Measurements from ENCODE around the gene MSH5. TPM values are rescaled to one million over a fixed set of nuclear protein-coding genes. Genes with fewer than 3 reads are reported as not detected.

Gene MSH5
- polyA plus RNA-seq, 2 of the 4 experiments (the other 2 are of a cell fraction) = 17.4 to 36.5 TPM

GRCh38 chr6:31767096-31767645, 27.4 kb downstream of the MSH5 start:
- TF ChIP-seq CEBPB (IDR thresholded peaks at IDR 0.05) (no peak), USF2 (IDR thresholded peaks at IDR 0.05) (no peak), RAD21 (conservative IDR thresholded peaks at IDR 0.05 in 1 of 2, IDR thresholded peaks at IDR 0.05 in 1 of 2) (no peak), JUNB (IDR thresholded peaks at IDR 0.05) (no peak), KDM1A (IDR thresholded peaks at IDR 0.05; ENCODE audit: low read depth) (no peak), HDAC2 (IDR thresholded peaks at IDR 0.05) (no peak), GATA3 (IDR thresholded peaks at IDR 0.05; ENCODE audit: borderline replicate concordance) (no peak), MAZ (IDR thresholded peaks at IDR 0.05; ENCODE audit: borderline replicate concordance, low read depth, low read length) (no peak), RFX5 (IDR thresholded peaks at IDR 0.05) (no peak), FOSL2 (IDR thresholded peaks at IDR 0.05) (no peak), FOSL2 (CRISPR knock-in tag; IDR thresholded peaks at IDR 0.05) (no peak), E2F6 (IDR thresholded peaks at IDR 0.05; ENCODE audit: borderline replicate concordance, low read depth) (no peak), ZSCAN20 (CRISPR knock-in tag; IDR thresholded peaks at IDR 0.05) (no peak), EHMT2 (IDR thresholded peaks at IDR 0.05; ENCODE audit: low read depth) (no peak), BHLHE40 (IDR thresholded peaks at IDR 0.05; ENCODE audit: low read depth, low read length) (no peak), ZNF302 (CRISPR knock-in tag; IDR thresholded peaks at IDR 0.05) (no peak)
- TF ChIP-seq, protein P1, sequence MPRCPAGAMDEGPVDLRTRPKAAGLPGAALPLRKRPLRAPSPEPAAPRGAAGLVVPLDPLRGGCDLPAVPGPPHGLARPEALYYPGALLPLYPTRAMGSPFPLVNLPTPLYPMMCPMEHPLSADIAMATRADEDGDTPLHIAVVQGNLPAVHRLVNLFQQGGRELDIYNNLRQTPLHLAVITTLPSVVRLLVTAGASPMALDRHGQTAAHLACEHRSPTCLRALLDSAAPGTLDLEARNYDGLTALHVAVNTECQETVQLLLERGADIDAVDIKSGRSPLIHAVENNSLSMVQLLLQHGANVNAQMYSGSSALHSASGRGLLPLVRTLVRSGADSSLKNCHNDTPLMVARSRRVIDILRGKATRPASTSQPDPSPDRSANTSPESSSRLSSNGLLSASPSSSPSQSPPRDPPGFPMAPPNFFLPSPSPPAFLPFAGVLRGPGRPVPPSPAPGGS (IDR thresholded peaks at IDR 0.05) = no peak
- TF ChIP-seq, protein P2, sequence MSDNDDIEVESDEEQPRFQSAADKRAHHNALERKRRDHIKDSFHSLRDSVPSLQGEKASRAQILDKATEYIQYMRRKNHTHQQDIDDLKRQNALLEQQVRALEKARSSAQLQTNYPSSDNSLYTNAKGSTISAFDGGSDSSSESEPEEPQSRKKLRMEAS (IDR thresholded peaks at IDR 0.05) = no peak
- TF ChIP-seq, protein P3, sequence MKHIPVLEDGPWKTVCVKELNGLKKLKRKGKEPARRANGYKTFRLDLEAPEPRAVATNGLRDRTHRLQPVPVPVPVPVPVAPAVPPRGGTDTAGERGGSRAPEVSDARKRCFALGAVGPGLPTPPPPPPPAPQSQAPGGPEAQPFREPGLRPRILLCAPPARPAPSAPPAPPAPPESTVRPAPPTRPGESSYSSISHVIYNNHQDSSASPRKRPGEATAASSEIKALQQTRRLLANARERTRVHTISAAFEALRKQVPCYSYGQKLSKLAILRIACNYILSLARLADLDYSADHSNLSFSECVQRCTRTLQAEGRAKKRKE (CRISPR knock-in tag; IDR thresholded peaks at IDR 0.05; ENCODE audit: low read depth) = no peak
- CTCF ChIA-PET = interaction anchor here (0.9 to 1.7 kb wide), 4 partner anchors 9 to 29 kb away, joined by 3 to 5 read pairs (median 4); partner anchors contain the start of gene VWA7
- POLR2A ChIA-PET = no interaction called here
- no peak overlapping the region for H3K27ac ChIP-seq
- no peak overlapping the region for H3K4me2 ChIP-seq
- FAIRE-seq (no peak), ATAC-seq (no peak), DNase-seq (ENCODE audit: low read depth in 1 of 2, low spot score in 1 of 2) (no peak)
- H3K9me3 ChIP-seq = no peaks in the 10 kb centered on the region
- no peak overlapping the region for H3K4me3 ChIP-seq
- WGBS (ENCODE audit: missing lambda C conversion rate) = 58% methylated on average over 6 of the region's 6 CpGs
- H3K4me1 ChIP-seq = no peaks in the 10 kb centered on the region

DNA sequence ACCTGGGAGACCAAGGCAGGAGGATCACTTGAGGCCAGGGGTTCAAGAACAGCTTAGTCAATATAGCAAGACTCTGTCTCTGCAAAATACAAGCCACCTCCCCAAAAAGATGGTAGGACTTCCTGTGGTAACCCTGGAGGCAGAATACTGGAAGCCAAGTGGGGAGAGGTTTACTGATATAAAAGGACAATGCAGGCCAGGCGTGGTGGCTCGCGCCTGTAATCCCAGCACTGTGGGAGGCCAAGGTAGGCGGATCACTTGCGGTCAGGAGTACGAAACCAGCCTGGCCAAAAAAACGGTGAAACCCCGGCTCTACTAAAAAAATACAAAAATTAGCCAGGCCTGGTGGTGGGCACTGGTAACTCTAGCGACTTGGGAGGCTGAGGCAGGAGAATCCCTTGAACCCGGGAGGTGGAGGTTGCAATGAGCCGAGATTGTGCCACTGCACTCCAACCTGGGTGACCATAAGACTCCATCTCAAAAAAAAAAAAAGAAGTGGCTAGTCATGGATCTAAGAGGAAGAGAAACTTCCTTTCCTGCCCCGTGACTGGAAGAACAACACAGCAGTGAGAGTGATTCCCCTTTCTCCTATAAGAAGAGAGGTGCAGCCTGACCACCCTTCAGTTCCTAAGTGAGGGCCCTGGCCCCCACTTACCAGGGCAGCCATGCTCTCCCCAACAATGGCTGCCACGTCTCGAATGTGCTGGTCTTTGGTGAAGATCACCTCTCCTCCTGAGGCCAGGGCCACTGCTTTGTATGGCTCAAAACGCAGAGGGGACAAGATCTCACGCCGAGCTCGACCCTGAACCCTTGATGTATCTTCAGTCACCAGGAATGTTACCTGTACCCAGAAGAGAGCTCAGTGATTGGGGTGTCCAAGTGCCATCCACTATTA, 28.8 kb downstream of the MSH5 start:
- no peak for ATAC-seq
- Histone ChIP-seq H3K4me1 (no peaks in the 10 kb centered on the region), H3K4me3 (no peak overlapping the region), H3K27ac (no peak overlapping the region), H3K9me3 (no peaks in the 10 kb centered on the region), H3K4me2 (no peak overlapping the region)
- ChIA-PET POLR2A (no interaction called here), CTCF (interaction anchor here (0.5 to 5.5 kb wide), 22 partner anchors 9 to 90 kb away, joined by 3 to 36 read pairs (median 5); partner anchors contain the start of genes HSPA1A, HSPA1B, HSPA1L and MSH5)
- DNase-seq (ENCODE audit: low read depth in 1 of 2, low spot score in 1 of 2) = no peak
- WGBS (ENCODE audit: missing lambda C conversion rate) = 90% methylated on average over 18 of the region's 18 CpGs
- FAIRE-seq = no peak
- TF ChIP-seq EP300 (IDR thresholded peaks at IDR 0.05) (no peak), FOXS1 (CRISPR knock-in tag; IDR thresholded peaks at IDR 0.05) (no peak), TP53 (CRISPR knock-in tag; IDR thresholded peaks at IDR 0.05) (no peak), RAD21 (conservative IDR thresholded peaks at IDR 0.05 in 1 of 2, IDR thresholded peaks at IDR 0.05 in 1 of 2) (no peak), FOSB (CRISPR knock-in tag; IDR thresholded peaks at IDR 0.05) (no peak), ZSCAN20 (CRISPR knock-in tag; IDR thresholded peaks at IDR 0.05) (no peak), ZC3H11A (IDR thresholded peaks at IDR 0.05) (no peak), GATA3 (IDR thresholded peaks at IDR 0.05; ENCODE audit: borderline replicate concordance) (no peak), E2F6 (IDR thresholded peaks at IDR 0.05; ENCODE audit: borderline replicate concordance, low read depth) (no peak), ESRRA (IDR thresholded peaks at IDR 0.05; ENCODE audit: borderline replicate concordance, low read length) (no peak), JUNB (IDR thresholded peaks at IDR 0.05) (no peak), RFX5 (IDR thresholded peaks at IDR 0.05) (no peak), RNF2 (IDR thresholded peaks at IDR 0.05; ENCODE audit: borderline replicate concordance, low read depth) (no peak)
- TF ChIP-seq, protein P2 (IDR thresholded peaks at IDR 0.05) = no peak
- TF ChIP-seq, protein P1 (IDR thresholded peaks at IDR 0.05) = no peak
- TF ChIP-seq, protein P4, sequence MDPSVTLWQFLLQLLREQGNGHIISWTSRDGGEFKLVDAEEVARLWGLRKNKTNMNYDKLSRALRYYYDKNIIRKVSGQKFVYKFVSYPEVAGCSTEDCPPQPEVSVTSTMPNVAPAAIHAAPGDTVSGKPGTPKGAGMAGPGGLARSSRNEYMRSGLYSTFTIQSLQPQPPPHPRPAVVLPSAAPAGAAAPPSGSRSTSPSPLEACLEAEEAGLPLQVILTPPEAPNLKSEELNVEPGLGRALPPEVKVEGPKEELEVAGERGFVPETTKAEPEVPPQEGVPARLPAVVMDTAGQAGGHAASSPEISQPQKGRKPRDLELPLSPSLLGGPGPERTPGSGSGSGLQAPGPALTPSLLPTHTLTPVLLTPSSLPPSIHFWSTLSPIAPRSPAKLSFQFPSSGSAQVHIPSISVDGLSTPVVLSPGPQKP (IDR thresholded peaks at IDR 0.05; ENCODE audit: low read depth, low read length) = no peak

All from A549 (cell line).